Measurements from ENCODE around the gene AGTPBP1.
"Not testable (repeated sequence)": the region's sequence is repeated elsewhere in the genome, so short reads cannot be mapped to it uniquely, and the experiment has no call there.

Gene AGTPBP1

DNA sequence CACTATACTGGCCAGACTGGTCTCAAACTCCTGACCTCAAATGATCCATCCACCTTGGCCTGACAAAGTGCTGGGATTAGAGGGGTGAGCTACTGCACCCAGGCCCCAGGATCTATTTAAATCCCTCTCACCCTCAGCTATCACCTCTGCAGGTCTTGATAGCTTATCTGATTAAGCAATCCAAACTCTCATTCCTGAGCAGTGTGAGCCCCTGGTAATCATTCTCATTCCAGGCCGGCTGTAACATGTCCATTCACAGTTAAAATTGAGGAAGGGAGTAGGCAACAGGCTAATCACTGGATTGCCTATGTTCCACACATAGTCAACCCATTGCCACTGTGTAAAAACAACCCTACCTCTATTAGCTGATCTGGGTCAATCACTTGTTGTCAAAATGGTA lies 111.1 kb downstream of the AGTPBP1 start:
- no peak for DNase-seq

DNA sequence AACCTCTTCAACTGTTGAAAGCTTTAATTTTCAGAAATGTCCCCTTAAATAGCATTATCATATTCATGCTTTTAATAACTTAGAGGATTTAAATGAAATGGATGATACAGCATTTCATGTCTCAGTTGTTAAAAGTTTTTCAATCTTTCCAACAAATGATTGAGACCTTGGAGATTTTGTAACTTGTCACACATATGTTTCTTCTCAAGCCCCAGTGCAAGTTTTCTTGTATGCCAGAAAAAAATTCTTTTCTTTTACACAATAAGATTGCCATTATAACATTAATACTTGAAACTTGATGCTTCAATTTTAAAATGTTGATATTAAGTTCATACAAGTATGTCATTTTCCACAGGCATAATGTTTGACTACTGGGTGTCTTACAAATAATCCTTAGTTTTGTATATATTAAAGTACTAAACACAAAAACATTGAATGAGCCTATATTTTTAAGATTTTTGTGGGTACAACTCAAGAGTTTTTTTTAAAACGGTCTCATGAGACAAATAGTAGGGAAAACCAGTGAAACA lies 124.5 kb downstream of the AGTPBP1 start:
- DNase-seq: no peak

DNA sequence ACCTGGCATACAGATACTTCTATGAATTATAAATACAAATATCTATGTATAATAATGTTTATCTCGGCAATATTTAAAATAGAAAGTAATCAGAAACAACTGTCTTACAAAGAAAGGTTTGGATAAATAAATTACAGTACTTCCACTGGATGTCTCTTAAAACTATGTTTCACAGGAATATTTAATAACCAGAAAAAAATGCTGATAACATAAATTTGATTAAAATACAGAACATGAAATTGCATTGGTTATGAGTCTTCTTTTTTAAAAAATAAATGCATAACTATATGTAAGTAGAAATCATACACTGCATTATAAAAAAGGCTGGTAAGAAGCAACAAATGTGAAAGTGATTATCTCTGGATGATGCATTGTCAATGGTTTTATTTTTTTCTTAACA lies 126.0 kb downstream of the AGTPBP1 start:
- DNase-seq: no peak

DNA sequence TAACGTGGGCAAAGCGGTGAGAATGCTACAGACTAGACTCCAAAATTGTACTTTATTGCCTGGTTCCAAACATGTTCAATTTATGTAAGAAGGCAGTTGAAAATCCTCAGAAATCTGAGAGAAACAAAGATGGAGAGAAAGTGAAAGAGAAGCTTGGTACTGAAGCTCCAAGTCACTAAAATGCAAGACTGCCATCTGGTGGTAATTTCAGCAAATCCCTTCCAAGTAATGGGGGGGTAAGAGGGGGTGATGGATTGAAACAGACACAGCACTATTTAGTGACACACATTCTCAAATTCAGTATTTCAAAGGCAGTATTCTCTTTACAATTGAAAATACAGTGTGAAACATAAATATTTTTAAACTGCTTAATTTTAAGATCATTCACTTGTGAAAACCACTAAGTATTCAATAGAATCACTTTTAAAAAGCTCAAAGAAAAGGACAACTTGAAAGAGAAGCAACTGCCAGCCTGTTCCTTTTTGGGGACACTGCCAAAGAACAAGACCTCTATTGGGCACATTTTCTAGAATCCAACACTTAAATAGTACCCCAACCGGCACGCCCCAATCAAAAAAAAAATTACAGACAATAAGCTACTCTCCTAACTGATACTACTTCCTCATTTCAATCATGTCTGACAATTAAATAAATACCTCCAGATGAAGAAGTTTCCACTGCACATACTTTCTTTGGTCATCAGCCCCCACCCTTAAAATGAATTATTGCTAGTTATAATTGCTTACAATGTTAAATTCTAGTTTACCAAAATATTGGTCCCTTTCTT lies 131.5 kb downstream of the AGTPBP1 start:
- peak; percentile 53 to 96 for DNase-seq

DNA sequence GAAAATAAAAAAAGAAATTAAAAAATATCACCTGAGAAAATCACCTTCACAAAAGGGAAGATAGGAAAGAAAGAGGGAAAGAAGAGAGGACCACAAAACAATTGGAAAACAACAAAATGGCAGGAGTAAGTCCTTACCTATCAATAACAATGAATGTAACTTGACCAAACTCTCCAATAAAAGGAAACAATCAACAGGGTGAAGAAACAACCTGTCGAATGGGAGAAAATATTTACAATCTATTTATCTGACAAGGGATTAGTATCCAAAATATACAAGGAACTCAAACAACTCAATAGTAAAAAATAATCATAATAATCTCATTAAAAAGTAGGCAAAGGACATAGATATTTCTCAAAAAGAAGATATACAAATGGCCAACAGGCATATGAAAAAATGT lies 135.8 kb downstream of the AGTPBP1 start:
- DNase-seq: no peak

DNA sequence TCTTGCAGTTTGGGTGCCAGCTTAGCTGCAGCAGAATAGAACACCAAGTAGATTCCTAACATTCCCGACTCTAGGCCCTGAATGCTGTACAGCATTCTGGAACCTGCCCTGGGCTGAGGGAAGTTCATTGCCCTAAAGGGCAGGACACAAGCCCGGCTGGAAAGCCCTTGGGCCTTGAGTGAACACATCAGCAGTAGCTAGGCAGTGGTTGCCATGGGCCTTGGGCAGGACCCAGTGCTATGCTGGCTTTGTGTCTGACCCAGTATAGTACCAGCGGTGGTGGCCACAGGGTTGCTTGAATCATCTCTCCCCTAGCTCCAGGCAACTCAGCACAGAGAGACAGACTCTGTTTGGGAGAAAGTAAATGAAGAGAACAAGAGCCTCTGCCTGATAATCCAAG lies 137.8 kb downstream of the AGTPBP1 start:
- no peak for DNase-seq

DNA sequence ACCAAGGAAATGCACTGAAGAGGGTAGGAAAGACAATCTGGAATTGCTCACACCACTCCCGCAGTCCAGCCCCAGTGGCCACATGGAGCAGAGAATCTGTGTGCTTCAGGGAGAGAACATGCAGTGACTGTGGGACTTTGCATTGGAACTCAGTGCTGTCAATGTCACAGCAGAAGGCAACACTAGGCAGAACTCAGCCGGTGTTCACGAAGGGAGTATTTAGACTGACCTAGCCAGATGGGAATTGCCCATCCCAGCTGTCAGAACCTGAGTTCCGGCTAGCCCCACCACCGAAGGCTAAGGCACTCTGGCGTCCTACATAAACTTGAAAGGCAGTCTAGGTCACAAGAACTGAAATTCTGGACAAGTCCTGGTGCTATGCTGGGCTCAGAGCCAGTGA lies 139.0 kb downstream of the AGTPBP1 start:
- no peak for DNase-seq

DNA sequence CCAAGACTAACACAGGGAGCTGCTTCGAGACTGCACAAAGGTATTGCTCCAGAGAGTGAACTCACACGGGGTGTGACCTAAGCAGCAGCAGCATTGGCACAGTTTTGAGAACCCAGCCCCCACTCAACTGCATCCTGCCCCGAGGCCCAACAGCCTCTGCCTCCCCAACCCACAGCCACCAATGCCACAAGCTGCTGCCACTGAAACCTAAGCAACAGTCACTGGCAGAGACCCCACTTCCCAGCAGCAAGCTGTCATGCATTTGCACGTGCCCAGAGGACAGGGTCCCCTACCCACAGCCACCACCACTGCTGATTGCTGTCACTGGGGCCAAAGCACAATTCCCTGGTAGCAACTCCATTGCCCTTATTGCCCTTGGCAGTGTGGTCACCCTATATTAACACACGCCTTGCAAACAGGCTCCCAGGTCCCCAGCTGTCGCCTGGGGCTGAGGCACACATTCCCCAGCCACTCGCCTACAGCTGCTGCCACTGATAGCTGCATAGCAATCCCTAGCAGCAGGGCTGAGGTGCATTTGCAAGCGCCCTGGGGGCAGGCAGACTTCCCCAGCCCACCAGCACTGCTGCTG lies 141.0 kb downstream of the AGTPBP1 start:
- DNase-seq: no peak

DNA sequence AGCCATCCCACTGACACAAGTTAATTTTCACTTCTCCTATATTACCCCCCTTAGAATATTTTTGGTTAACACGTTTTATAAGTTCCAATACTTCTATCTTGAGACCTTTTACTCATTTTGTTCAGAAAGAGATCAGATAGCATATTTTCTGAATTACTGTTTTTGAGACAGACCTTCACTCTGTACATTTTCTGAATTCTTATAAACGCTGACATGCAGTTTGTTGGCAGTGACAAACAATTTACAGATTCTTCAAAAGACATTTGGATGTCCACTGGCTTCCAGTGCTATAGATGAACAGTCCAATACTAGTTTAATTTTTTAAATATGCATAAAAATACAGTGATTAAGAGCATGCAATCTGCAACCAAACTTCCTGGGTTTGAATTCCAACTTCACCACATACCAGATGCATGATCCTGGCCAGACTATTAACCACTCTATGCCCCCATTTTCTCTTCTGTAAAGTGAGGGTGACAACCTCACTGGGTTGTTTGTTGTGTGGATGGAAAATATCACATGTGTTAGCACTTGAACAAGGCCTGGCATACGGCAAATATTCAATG lies 142.1 kb downstream of the AGTPBP1 start:
- DNase-seq: no peak

DNA sequence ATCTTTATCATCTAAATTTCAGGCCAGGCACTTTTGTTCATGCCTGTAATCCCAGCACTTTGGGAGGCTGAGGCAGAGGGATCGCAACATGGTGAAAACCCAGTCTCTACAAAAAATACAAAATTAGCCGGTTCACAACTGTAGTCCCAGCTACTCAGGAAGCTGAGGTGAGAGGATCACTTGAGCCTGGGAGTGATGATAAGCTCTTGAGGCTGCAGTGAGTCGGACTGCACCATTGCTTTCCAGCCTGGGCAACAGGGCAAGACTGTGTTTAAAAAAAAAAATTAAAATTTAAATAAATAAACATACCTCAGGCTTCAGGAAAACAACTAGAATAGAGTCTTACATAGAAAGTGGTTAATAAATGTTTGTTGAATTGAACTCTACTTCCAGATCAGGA lies 147.4 kb downstream of the AGTPBP1 start:
- DNase-seq: no peak

DNA sequence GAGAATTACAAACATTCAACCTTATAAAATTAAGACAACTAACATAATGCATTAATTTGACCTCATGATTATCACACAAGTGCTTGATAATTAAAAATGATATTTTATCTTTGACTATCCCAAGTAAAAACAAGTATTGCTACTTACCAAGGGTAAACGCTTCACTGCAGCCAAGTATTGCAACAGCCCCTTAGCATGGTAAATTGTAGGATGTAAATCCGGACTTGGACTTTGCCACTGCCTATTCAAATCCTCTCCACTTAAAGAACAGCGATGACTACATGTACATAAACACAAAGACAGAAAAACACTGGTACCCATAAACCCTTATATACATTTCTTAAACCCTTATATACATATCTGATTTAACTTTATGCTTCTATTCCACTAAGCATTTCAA lies 155.1 kb downstream of the AGTPBP1 start:
- DNase-seq: no peak

DNA sequence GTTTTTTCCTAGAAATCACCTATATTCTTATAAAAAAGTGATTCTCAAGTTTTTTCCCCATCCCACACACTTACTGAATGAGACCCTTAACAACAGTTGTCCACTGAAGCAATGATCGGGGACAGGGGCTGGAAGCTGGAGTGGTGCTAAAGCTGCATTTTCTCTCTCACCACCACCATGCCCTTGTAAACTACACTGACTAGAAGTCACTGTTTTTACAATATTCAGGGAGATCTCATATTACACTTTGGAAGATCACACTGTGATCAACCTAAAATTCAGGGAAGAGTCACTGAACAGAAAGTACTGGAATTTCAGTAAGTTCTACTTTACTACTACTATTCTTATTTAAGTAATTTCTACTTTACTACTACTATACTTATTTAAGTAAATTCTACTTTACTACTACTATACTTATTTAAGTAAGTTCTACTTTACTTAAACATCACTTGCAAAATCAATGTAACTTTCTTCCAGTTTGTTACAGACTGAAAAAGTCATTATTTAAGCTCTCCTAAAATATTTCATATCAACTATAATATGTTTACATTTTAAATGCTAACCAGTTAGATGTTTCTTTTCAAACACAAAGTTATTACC lies 164.3 kb downstream of the AGTPBP1 start:
- no peak for DNase-seq

DNA sequence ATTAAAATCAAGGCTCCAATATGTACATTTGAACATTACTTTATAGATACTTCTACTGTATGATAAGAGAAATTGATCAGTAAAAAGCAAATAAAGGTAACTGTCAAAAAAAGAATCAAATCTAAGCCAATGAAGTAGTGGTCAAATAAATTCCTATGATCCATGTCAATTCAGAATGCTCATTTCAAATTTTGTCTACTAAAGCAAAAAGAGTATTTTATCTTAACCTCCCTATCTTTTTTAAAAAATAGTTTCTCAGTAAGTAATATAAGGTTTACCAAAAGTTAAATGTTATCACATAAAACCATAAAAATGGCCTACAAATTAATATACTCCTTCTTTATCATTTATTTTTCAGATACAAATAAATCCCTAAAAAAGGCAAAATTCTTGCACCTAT lies 165.9 kb downstream of the AGTPBP1 start:
- no peak for DNase-seq

DNA sequence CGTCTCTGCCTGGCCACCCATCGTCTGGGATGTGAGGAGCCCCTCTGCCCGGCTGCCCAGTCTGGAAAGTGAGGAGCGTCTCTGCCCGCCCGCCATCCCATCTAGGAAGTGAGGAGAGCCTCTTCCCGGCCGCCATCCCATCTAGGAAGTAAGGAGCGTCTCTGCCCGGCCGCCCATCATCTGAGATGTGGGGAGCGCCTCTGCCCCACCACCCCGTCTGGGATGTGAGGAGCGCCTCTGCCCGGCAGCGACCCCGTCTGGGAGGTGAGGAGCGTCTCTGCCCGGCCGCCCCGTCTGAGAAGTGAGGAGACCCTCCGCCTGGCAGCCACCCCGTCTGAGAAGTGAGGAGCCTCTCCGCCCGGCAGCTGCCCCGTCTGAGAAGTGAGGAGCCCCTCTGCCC lies 168.2 kb downstream of the AGTPBP1 start:
- not testable (repeated sequence) for DNase-seq

DNA sequence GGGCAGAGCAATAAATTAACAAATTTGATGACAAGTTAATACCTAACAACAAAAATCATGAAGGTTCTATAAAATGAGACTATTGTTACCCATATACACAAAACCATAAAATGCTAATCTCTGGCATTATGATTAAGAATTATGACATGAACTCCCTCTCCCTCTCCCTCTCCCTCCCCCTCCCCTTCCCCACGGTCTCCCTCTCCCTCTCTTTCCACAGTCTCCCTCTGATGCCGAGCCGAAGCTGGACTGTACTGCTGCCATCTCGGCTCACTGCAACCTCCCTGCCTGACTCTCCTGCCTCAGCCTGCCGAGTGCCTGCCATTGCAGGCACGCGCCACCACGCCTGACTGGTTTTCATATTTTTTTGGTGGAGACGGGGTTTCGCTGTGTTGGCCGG lies 168.8 kb downstream of the AGTPBP1 start:
- not testable (repeated sequence) for DNase-seq

DNA sequence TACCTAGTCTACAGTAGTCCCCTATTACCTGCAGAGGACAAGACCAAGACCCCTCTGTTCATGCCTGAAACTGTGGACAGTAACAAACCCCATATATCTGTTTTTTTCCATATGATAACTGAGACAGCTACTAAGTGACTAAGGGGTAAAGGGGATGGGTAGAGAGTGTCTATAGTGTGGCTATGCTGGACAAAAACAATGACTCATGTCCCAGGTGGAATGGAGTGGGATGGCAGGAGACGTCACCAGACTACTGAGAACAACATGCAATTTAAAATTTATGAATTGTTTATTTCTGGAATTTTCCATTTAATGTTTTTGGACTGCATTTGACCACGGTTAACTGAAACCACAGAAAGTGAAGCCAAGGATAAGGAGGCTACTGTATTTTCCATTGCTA lies 171.8 kb downstream of the AGTPBP1 start:
- DNase-seq: no peak

DNA sequence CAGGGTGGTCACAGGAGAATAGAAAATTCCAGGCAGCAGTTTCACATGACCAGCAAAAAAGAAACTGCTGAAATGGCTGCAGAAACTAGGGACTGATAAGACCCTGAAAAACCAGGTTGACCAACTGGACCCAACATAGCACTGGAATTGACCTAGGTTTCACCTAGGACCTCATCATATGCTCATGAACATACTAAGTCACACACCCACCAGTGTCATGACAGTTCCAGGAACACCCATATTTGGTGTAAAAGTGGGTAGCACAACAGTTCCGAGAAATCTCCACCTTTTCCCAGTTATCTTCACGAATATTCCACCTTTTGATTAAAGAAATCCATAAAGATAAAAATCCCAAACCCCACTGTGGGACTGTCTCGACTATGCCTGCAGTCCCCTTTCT lies 182.2 kb downstream of the AGTPBP1 start:
- DNase-seq: no peak

DNA sequence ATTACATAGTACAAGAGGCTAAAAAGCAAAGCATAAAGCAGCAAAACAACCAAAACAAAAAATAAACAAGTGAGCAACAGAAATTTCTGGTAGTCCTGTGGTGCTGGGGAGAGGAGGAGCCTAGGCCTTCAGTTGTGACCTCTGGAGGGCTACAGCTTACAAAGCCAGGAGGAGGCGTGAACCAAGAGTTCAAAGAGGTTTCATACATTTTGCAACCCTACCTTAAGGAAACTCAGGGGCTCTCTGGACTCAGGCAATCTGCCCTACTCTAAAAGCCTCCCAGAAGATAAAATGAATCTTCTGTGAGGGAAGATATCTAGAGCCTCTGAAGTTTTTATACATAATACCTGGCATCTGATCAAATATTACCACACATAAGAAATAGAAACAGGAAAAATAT lies 187.4 kb downstream of the AGTPBP1 start:
- DNase-seq: no peak

DNA sequence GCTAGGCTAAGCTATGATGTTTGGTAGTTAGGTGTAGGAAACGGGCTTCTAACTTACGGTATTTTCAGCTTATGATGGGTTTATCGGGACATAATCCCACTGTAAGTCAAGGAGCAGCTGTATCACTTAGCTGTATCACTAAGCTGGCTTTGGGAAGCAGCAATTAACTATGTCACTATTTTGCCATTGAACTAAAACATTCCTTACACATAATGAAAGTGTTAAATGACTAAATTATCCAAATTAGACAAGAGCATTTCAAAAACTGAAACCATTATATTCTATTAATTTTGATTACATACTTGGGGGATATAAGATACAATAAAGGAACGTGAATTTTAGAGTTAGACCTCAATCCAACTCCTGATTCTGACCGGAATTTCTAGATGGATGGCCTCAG lies 188.3 kb downstream of the AGTPBP1 start:
- DNase-seq: no peak

DNA sequence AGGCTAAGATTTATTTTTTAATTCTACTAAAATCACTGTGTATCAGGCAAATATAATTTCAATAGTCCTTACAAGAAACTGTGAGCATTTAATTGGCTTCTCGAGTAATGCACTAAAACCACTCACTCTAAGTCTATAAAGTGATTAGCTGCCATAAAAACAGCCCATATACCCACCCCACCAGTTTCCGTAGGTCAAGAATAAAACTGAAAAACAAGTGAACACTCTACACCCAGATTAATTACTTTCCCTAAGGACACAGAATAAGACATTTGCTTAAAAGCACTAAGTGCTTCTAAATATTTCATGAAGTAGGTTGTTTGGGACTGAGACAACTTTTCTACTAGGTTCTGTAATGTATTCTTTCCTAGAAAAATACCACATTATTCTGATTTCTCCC lies 194.2 kb downstream of the AGTPBP1 start:
- no peak for DNase-seq

DNA sequence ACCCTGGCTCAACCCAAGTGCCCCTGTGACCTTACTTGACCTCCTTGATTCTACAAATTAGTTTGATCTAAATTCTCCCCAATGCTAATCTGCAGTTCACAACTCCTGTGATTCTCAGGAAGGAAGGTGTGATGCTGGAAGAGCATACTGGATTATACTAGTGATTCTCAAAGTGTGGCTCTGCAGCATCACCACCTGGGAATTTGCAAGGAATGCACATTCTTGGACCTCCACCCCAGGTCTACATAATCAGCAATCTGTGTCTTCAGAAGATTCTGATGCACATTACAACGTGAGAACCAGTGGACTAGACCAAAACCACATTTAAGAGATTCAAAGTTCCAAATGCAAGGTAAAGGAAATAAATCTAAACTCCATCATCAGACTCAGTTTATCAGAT lies 198.6 kb downstream of the AGTPBP1 start:
- no peak for DNase-seq

DNA sequence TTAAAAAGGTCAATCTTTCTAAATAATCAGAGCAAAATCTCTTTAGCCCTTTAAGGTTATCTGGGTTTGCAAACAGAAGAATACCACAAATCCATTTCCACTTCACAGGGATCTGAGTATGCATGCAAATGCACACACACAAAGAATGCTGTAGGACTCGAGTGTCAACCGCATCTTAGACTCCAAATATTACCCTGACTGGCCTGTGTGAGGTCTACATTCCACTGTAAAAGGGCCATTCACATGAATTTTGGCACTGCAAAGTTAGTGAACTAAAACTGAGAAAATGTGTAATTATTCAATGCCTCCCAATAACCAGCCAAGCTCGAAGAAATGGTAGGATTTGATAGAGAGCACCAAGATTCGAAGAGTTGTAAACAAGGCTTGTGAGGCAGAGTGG lies 199.9 kb downstream of the AGTPBP1 start:
- no peak for DNase-seq

DNA sequence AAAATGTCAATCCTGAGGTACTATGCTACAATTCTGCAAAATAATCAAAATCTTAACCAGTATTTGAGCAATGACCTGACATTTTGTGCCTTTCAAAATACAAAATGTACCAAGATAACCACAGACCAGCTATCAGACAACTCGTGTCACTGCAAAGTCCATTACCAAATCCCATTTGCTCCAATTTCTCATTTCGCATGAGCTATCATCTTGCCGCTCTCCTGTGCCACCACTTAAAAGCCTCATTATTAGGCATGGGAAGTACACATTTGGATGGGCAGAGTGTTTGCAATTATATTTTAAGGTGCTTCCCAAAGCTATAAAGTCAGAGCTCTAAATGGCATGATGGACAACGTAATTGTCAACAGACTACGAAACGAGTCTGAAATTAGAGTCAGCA lies 205.2 kb downstream of the AGTPBP1 start:
- no peak for DNase-seq

DNA sequence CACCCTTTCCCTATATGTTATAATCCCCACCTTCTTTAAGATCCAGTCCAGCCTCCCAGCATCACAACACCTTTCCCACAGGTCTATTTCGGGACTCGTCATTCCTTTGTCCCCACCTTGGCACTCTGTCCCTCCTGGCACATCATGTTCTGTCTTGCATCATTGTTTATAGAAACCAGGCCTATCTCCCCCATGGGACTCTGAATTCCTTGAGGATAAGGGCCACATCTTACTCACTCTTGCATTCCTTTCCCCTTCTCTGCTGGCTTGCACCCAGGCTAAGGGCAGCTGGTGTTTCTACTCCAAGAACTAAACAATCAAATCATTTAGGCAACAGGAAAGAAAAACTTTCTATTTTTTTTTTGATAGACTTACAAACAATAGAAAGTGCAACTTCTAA lies 205.7 kb downstream of the AGTPBP1 start:
- DNase-seq: no peak

All from hippocampal formation (tissue), 2 donors.